Lower leg skin (tissue), 4 donors: ENCODE measurements around the gene GABPB2. TPM values are rescaled to one million over a fixed set of nuclear protein-coding genes. Genes with fewer than 3 reads are reported as not detected.
A peak's percentile ranks its signal among the peaks of the same experiment; 100 is the strongest.

Source experiments
- DNase-seq, 2 donors: peaks; one replicate each; pipeline ENCODE4 v3.0.0-alpha.2; 2019; ENCODE audit warnings: low spot score in 2 of 2
- H3K4me3 ChIP-seq: fragments of 200-600 bp; sonication (generic); 2 replicates; pipeline ENCODE4 v1.5.1; 2017; ENCODE audit warnings: mild to moderate bottlenecking, low read depth; ENCODE audit not compliant: poor library complexity, severe bottlenecking
- CTCF ChIP-seq, 3 donors: fragments of 450-650 bp; IDR thresholded peaks; one replicate each; pipeline ENCODE4 v1.5.1; 2016; ENCODE audit warnings: antibody characterized with exemption in 3 of 3, mild to moderate bottlenecking in 3 of 3, moderate library complexity in 2 of 3
- POLR2A ChIP-seq, 2 donors: fragments of 450-650 bp; IDR thresholded peaks; one replicate each; pipeline ENCODE4 v1.6.1; 2016 to 2017; ENCODE audit warnings: antibody characterized with exemption in 2 of 2, mild to moderate bottlenecking in 1 of 2, moderate library complexity in 1 of 2
- WGBS, 2 donors: methylation state at CpG; one replicate each; pipeline ENCODE4 v1.1.5; 2018; 5-methylcytosine and 5-hydroxymethylcytosine counted together
- intact Hi-C: fragments of 100-400 bp; cut with DNase I; formaldehyde crosslinking; loops from one replicate; pipeline ENCODE4 v1.15.0; 2023; ENCODE audit warnings: low total_unique reads
- total RNA-seq, 4 donors: library from RNA; depleted of rRNA; stranded (reverse); fragments of >200 nt; gene quantifications; one replicate each; pipeline ENCODE4 v1.1.0, GENCODE V29; 2016

The GABPB2 gene
- total RNA-seq, 4 donors from 2014 or later, result 8.1 to 16.6 (median 11.0) TPM

- 50 to 53% methylated on average over 4 of the region's 4 CpGs for WGBS, 2 donors
- no peak within 1 kb of the TSS for H3K4me3 ChIP-seq
- no peak for TF ChIP-seq POLR2A (IDR thresholded peaks at IDR 0.05)
- TF ChIP-seq CTCF (IDR thresholded peaks at IDR 0.05), result no peak
- peak in 1 of 2 donors; percentile 61 for DNase-seq
- intact Hi-C loops, result loop anchor here (5.0 to 10.0 kb wide), 2 partner anchors 52 to 134 kb away; no protein-coding TSS in a partner anchor
These were observed 85.9 kb downstream of the GABPB2 start, which contains the start of gene TNFAIP8L2 for GRCh38 chr1:151156515-151156819. Gene TNFAIP8L2 (plus strand): TSS chr1:151156649. CDS start chr1:151158698, 2,049 bp downstream.

GRCh38 chr1:151157067-151157531 lies 86.5 kb downstream of the GABPB2 start:
- intact Hi-C loops, result loop anchor here (5.0 to 10.0 kb wide), 2 partner anchors 52 to 135 kb away; no protein-coding TSS in a partner anchor
- no peak overlapping the region for H3K4me3 ChIP-seq
- TF ChIP-seq CTCF (IDR thresholded peaks at IDR 0.05), result no peak
- no peak for TF ChIP-seq POLR2A (IDR thresholded peaks at IDR 0.05)
- WGBS, 2 donors, result 80 to 82% methylated on average over 6 of the region's 6 CpGs
- DNase-seq, result no peak

- intact Hi-C loops, result loop anchor here (5.0 to 10.0 kb wide), 2 partner anchors 54 to 136 kb away; no protein-coding TSS in a partner anchor
- 67 to 83% methylated on average over 5 of the region's 5 CpGs for WGBS, 2 donors
- H3K4me3 ChIP-seq, result no peak overlapping the region
- TF ChIP-seq CTCF (IDR thresholded peaks at IDR 0.05) (no peak), POLR2A (IDR thresholded peaks at IDR 0.05) (no peak)
- DNase-seq, result no peak
These were observed 87.8 kb downstream of the GABPB2 start for GRCh38 chr1:151158326-151158725.

- WGBS, 2 donors, result 78 to 90% methylated on average over 15 to 22 of the region's 22 CpGs
- DNase-seq, result no peak
These were observed 88.2 kb downstream of the GABPB2 start for GRCh38 chr1:151158751-151159251.

GRCh38 chr1:151159373-151159772 lies 88.8 kb downstream of the GABPB2 start:
- no peak for TF ChIP-seq POLR2A (IDR thresholded peaks at IDR 0.05)
- TF ChIP-seq CTCF (IDR thresholded peaks at IDR 0.05), result no peak
- no peak for DNase-seq
- intact Hi-C loops, result loop anchor here (5.0 to 10.0 kb wide), 2 partner anchors 55 to 137 kb away; no protein-coding TSS in a partner anchor
- no peak overlapping the region for H3K4me3 ChIP-seq

More at GRCh38 chr1:151158751-151159251, 88.2 kb downstream of the GABPB2 start:
- TF ChIP-seq CTCF (IDR thresholded peaks at IDR 0.05) (no peak), POLR2A (IDR thresholded peaks at IDR 0.05) (no peak)
- H3K4me3 ChIP-seq, result no peak overlapping the region
- intact Hi-C loops, result loop anchor here (5.0 to 10.0 kb wide), 2 partner anchors 54 to 136 kb away; no protein-coding TSS in a partner anchor
